ENCODE data around the gene PIGL. TPM values are rescaled to one million over a fixed set of nuclear protein-coding genes. Genes with fewer than 3 reads are reported as not detected.

The PIGL gene
- polyA plus RNA-seq, 1 donor from 2014 or later: 14.7 TPM

DNA sequence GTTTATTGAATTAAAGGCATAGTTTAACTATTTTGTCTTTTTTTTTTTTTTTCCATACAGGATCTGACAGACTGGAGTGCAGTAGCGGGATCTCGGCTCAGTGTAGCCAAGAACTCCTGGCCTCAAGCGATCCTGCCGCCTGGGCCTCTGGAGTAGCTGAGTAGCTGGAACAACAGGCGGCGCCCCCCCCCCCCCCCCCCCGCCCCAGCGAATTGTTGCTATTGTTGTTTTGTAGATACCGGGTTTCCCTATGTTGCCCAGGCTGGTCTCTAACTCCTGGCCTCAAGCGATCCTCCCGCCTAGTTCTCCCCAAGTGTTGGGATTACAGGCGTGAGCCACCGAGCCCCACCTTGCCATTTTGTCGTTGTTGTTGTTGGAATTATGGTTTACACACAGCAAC lies 137.6 kb downstream of the PIGL start:
- Mint-ChIP-seq H3K27ac (peak overlapping the region in 1 of 3 donors; percentile 35), H3K27me3 (no peaks in the 10 kb centered on the region), H3K9me3 (no peaks in the 10 kb centered on the region), H3K4me1 (peaks cover 11 to 15% (median 14%) of the 10 kb centered on the region in 3 donors), H3K36me3 (peaks cover 4% of the 10 kb centered on the region), H3K4me3 (peak overlapping the region; percentile 59 to 77 (median 68))

DNA sequence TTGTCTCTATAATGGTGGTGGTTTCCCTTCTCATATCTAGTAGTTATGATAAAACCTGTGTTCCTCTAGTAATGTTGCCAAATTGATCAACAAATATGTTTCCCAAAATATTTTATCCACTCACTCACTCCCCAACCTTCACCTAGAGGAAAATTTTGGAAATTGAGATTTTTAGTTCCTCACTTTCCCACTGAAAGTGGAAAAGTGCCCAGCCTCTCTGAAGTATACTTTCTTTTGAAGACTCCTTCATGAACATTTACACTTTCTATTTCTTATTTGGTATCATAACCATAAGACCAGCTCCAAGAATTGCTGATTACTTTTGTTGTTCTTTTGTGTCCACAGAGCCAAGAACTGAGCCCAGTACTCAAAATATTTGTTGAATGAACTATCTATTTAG lies 141.4 kb downstream of the PIGL start:
- peaks cover 4% of the 10 kb centered on the region for H3K36me3 Mint-ChIP-seq
- peaks cover 3 to 5% (median 5%) of the 10 kb centered on the region in 3 donors for H3K4me1 Mint-ChIP-seq
- no peak overlapping the region for H3K27ac Mint-ChIP-seq
- no peaks in the 10 kb centered on the region for H3K9me3 Mint-ChIP-seq
- no peaks in the 10 kb centered on the region for H3K27me3 Mint-ChIP-seq
- H3K4me3 Mint-ChIP-seq: peak overlapping the region in 3 of 4 donors; percentile 23 to 51 (median 41)

DNA sequence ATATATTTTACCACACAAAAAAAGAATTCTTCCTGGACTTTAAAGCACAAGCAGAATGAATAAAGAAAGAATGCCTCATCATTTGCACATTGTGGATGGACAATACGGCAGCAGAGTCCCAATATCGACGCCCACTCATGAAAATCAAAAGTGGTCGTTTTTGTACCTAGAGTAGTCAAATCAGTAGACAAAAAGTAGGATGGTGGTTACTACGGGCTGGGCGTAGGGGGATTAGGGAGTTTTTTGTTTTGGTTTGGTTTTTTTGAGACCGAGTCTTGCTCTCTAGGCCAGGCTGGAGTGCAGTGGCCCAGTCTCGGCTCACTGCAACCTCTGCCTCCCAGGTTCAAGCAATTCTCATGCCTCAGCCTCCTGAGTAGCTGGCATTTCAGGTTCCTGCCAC lies 144.9 kb downstream of the PIGL start:
- H3K9me3 Mint-ChIP-seq: no peaks in the 10 kb centered on the region
- peaks cover 0 to 4% (median 2%) of the 10 kb centered on the region in 3 donors for H3K4me1 Mint-ChIP-seq
- no peak overlapping the region for H3K4me3 Mint-ChIP-seq
- no peak overlapping the region for H3K27ac Mint-ChIP-seq
- no peaks in the 10 kb centered on the region for H3K27me3 Mint-ChIP-seq
- peaks cover 1% of the 10 kb centered on the region for H3K36me3 Mint-ChIP-seq

DNA sequence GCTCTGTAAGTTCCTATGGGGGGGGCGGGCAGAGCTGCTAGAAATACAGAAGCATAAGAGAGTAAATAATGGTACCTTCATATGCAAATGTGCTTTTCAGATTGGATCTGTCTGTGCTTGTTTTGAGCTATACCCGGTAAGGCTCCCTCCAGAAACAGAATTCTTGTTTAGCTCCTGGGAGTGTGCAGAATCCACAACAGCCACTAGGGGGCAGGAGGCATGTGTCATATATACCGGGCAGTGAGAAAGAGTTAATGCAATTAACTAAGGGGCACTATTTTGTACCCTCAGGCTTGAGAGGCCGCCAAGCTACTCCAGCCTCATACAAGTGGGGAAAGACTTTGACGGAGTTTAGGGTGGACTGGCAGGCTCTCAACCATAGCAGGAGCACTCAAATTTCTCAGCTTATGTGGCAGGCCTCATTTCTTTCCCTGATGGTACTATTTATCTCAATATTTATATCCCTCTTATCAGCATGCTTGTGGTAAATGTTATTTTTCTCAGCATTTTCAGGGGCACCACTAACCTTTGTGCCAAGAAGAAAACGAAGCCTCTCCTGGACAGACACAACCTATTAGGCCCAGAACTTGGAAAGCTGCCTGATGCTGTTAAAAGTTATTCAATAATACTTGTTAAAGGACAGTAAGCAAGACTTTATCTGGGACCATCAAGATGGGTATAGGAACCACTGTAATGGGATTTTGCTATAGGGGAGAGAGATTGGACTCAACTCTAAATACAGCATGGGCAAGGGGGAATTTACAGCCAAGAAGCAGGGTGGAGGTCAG lies 146.9 kb downstream of the PIGL start:
- peak overlapping the region in 1 of 4 donors; percentile 1 for H3K4me3 Mint-ChIP-seq
- no peaks in the 10 kb centered on the region for H3K9me3 Mint-ChIP-seq
- no peaks in the 10 kb centered on the region for H3K36me3 Mint-ChIP-seq
- peak overlapping the region in 1 of 3 donors; percentile 9 for H3K27ac Mint-ChIP-seq
- H3K27me3 Mint-ChIP-seq: no peaks in the 10 kb centered on the region
- peaks cover 0 to 4% (median 2%) of the 10 kb centered on the region in 3 donors for H3K4me1 Mint-ChIP-seq

DNA sequence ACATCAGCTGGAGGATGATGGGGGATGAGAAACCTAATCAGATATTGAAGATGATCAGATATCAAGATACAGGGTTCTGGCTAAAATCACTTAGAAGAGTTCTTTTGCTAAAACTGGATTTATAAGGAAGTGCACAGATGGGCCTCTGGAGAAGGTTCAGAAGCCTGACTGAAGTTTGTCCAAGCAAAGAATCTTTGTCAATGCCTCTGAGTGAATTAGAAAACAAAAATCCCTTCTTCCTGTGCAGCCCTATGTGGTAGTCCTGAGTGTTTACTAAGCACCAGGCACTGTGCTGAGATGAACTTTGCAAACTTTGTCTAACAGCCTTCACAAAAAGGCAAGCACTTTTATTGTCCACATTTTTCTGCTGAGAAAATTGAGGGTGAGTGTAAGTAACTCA lies 147.6 kb downstream of the PIGL start:
- Mint-ChIP-seq H3K27ac (no peak overlapping the region), H3K36me3 (no peaks in the 10 kb centered on the region), H3K9me3 (no peaks in the 10 kb centered on the region), H3K4me3 (no peak overlapping the region), H3K4me1 (peaks cover 0 to 4% (median 2%) of the 10 kb centered on the region in 3 donors), H3K27me3 (no peaks in the 10 kb centered on the region)

DNA sequence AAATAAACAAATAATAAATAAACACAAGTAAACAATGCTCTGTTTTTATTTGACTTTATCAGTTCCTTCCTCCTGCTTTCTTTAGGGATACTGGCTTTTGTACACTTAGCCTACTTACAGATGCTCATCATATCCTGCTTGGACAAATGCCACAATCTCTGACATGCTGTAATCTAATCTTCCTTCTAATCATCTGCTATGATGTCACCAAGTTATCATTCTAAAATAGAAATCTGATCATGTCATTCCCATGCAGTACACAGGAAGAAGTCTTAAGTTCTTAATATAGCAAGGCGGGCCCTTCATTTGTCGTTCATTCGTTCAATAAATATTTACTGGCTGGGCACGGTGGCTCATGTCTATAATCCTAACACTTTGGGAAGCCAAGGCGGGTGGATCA lies 154.7 kb downstream of the PIGL start:
- no peaks in the 10 kb centered on the region for H3K36me3 Mint-ChIP-seq
- H3K27ac Mint-ChIP-seq: no peak overlapping the region
- H3K9me3 Mint-ChIP-seq: no peaks in the 10 kb centered on the region
- H3K4me1 Mint-ChIP-seq: no peaks in the 10 kb centered on the region
- H3K4me3 Mint-ChIP-seq: no peak overlapping the region
- H3K27me3 Mint-ChIP-seq: no peaks in the 10 kb centered on the region

DNA sequence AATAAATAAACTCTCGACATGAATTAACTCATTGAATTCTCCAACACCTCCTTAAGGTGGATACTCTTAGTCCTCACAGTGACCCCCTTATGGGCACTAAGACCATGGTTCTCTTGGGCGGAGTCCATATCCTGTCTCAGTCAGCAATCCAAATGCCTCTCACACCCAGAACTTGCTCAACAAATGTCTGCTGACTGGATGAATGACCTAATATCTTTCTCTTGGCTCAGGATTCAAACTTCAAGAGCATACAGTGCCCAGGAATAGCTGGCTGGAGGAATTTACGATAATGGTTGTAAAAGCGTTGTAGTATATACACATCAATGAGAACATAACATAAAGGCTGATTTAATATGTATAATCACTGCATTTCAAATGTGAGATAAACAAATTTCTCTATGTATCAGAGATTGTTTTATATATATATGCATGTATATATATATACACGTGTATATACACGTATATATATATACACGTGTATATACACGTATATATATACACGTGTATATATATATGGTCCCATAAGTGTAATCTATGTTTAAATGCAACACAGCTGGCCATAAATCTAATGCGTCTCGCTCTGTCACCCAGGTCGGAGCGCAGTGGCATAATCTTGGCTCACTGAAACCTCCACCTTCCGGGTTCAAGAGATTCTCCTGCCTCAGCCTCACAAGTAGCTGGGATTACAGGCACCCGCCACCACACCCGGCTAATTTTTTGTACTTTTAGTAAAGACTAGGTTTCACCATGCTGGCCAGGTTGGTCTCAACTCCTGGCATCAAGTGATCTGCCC lies 157.3 kb downstream of the PIGL start:
- Mint-ChIP-seq H3K4me1 (no peaks in the 10 kb centered on the region), H3K9me3 (no peaks in the 10 kb centered on the region), H3K27me3 (no peaks in the 10 kb centered on the region), H3K27ac (no peak overlapping the region), H3K4me3 (no peak overlapping the region), H3K36me3 (no peaks in the 10 kb centered on the region)

Other genes with a start within 250 kb of the PIGL start
- 70.8 TPM for gene ZSWIM7, start 217.5 kb upstream of the PIGL start, polyA plus RNA-seq
- 30.6 TPM for gene TTC19, start 217.4 kb upstream of the PIGL start, polyA plus RNA-seq
- 166 TPM for gene NCOR1, start 1.7 kb upstream of the PIGL start, polyA plus RNA-seq
- gene CENPV, start 136.3 kb downstream of the PIGL start, polyA plus RNA-seq: 17.3 TPM
- 2,178 TPM for gene UBB, start 163.9 kb downstream of the PIGL start, polyA plus RNA-seq
- gene TRPV2, start 198.4 kb downstream of the PIGL start, polyA plus RNA-seq: 73.6 TPM

Measured in IgD-negative memory B cell (primary cell).